ENCODE results near the gene PEX11B.

PEX11B gene

GRCh38 chr1:145863282-145864018 lies 55.1 kb downstream of the PEX11B start:
- DNase-seq = no peak
